GM12878 (cell line): ENCODE measurements around the gene CLNS1A. TPM values are rescaled to one million over a fixed set of nuclear protein-coding genes. Genes with fewer than 3 reads are reported as not detected.

Experiments used
- ATAC-seq: fragments of 200-7000 bp; cut with Tn5 transposase; 3 replicates; pipeline ENCODE4 v1.9.1; 2020; ENCODE audit warnings: mild to moderate bottlenecking, moderate library complexity
- Bru-seq: library from RNA; stranded (reverse); fragments of 400-500 nt; gene quantifications from one replicate; lab custom pipeline; 2021; lab: Mats Ljungman, UMichigan
- BruChase-seq, 2 experiments: library from RNA; stranded (reverse); fragments of 400-500 nt; gene quantifications; one replicate each; lab custom pipeline; 2021; lab: Mats Ljungman, UMichigan
- BruUV-seq: library from RNA; stranded (reverse); fragments of 400-500 nt; replicated peaks from 2 replicates; lab custom pipeline; 2021; lab: Mats Ljungman, UMichigan
- CTCF ChIA-PET: fragments of 300-600 bp; sonication (Branson Sonifier 250); formaldehyde crosslinking; extraction: SDS; loops from one replicate; lab custom pipeline; 2021; ENCODE audit warnings: inconsistent platforms; lab: Yijun Ruan, JAX
- POLR2A ChIA-PET: fragments of 350-600 bp; formaldehyde crosslinking; extraction: SDS; loops from one replicate; lab custom pipeline; 2021; ENCODE audit warnings: inconsistent platforms; lab: Charles Lee
- RAD21 ChIA-PET: fragments of 300-600 bp; sonication (Branson Sonifier 250); formaldehyde crosslinking; loops from one replicate; lab custom pipeline; 2023; ENCODE audit warnings: antibody characterized with exemption; ENCODE audit not compliant: unreplicated experiment; lab: Charles Lee
- SMC1A ChIA-PET: fragments of 300-600 bp; sonication (Branson Sonifier 250); formaldehyde crosslinking; loops from one replicate; lab custom pipeline; 2023; ENCODE audit not compliant: unreplicated experiment, uncharacterized antibody; lab: Charles Lee
- DNase-seq: peaks from one replicate; pipeline ENCODE4 v3.0.0-alpha.2; 2011; ENCODE audit warnings: low read depth, low spot score
- FAIRE-seq: peaks from 3 replicates; lab custom pipeline; 2011; peaks lifted over from hg19 to GRCh38; lab: Jason Lieb, UNC
- H2AFZ ChIP-seq: 2 replicates; pipeline ENCODE4 v1.6.0; 2011; ENCODE audit warnings: low read depth, low read length, control low read depth; ENCODE audit not compliant: control insufficient read depth
- H3K27ac ChIP-seq: 2 replicates; pipeline ENCODE4 v1.5.1; 2011; ENCODE audit warnings: control low read depth; ENCODE audit not compliant: control insufficient read depth, insufficient read depth
- H3K27me3 ChIP-seq, 2 experiments: replicated peaks in 1 of 2; 2 replicates each; pipeline versions ENCODE4 v1.6.0 to v1.6.1; 2011; ENCODE audit warnings: low read length in 1 of 2; ENCODE audit not compliant: control insufficient read depth in 2 of 2, insufficient read depth in 2 of 2
- H3K36me3 ChIP-seq, 2 experiments: 2 replicates each; pipeline ENCODE4 v1.5.1; 2011; ENCODE audit warnings: low read length in 1 of 2; ENCODE audit not compliant: control insufficient read depth in 2 of 2, insufficient read depth in 2 of 2
- H3K4me1 ChIP-seq: 2 replicates; pipeline ENCODE4 v1.6.1; 2011; ENCODE audit warnings: mild to moderate bottlenecking, low read length, moderate library complexity, mixed read lengths; ENCODE audit not compliant: control insufficient read depth, insufficient read depth
- H3K4me2 ChIP-seq: 2 replicates; pipeline ENCODE4 v1.6.0; 2011; ENCODE audit warnings: control low read depth; ENCODE audit not compliant: control insufficient read depth, insufficient read depth
- H3K4me3 ChIP-seq: fragments of 200-600 bp; sonication (generic); 2 replicates; pipeline ENCODE4 v1.5.1; 2016
- H3K79me2 ChIP-seq: 2 replicates; pipeline ENCODE4 v1.6.0; 2011; ENCODE audit warnings: low read length; ENCODE audit not compliant: control insufficient read depth, insufficient read depth
- H3K9ac ChIP-seq: 2 replicates; pipeline ENCODE4 v1.8.0; 2011; ENCODE audit warnings: low read length, control low read depth, mixed read lengths; ENCODE audit not compliant: control insufficient read depth, insufficient read depth
- H3K9me3 ChIP-seq: replicated peaks from 3 replicates; pipeline ENCODE4 v1.5.1; 2011; ENCODE audit warnings: mild to moderate bottlenecking, low read length; ENCODE audit not compliant: control insufficient read depth, insufficient read depth
- H4K20me1 ChIP-seq: 2 replicates; pipeline ENCODE4 v1.6.0; 2011; ENCODE audit not compliant: control insufficient read depth, insufficient read depth
- BCL3 ChIP-seq: IDR thresholded peaks from 2 replicates; pipeline ENCODE4 v1.6.1; 2011; ENCODE audit warnings: borderline replicate concordance, low read depth, mild to moderate bottlenecking, moderate library complexity, low read length; ENCODE audit not compliant: insufficient read depth, poor library complexity, severe bottlenecking
- HDAC2 ChIP-seq: fragments of 200-600 bp; sonication (generic); IDR thresholded peaks from 2 replicates; pipeline ENCODE4 v1.6.1; 2017
- MYB ChIP-seq: fragments of 150-350 bp; IDR thresholded peaks from 2 replicates; pipeline ENCODE4 v1.6.1; 2014; ENCODE audit warnings: mild to moderate bottlenecking, low read depth, low read length, borderline replicate concordance
- PRDM15 ChIP-seq: fragments of 450-650 bp; formaldehyde crosslinking; IDR thresholded peaks from 2 replicates; pipeline ENCODE4 v1.4.0; 2020; ENCODE audit warnings: mild to moderate bottlenecking, moderate library complexity
- TCF3 ChIP-seq: IDR thresholded peaks from 2 replicates; pipeline ENCODE4 v1.6.1; 2012; ENCODE audit warnings: low read depth, mild to moderate bottlenecking, low read length, borderline replicate concordance; ENCODE audit not compliant: insufficient read depth
- WGBS: methylation state at CpG from one replicate; pipeline ENCODE4 v1.1.6; 2016; ENCODE audit warnings: low lambda C conversion rate; ENCODE audit not compliant: insufficient replicate concordance, insufficient coverage; ENCODE audit errors: missing lambda C conversion rate; 5-methylcytosine and 5-hydroxymethylcytosine counted together
- in situ Hi-C: fragments of 300-500 bp; cut with MboI; formaldehyde crosslinking; loops from 9 replicates; pipeline ENCODE4 v1.14.3; 2018; ENCODE audit warnings: mixed read lengths
- intact Hi-C: fragments of 100-400 bp; cut with micrococcal nuclease; formaldehyde crosslinking; loops from one replicate; pipeline ENCODE4 v1.14.2; 2022; ENCODE audit not compliant: unreplicated experiment
- long read RNA-seq, 2 experiments: library from polyadenylated mRNA; unstranded; transcript quantifications; one replicate each; pipeline ENCODE4 v2.0.0, GENCODE V29; 2019 to 2020
- polyA minus RNA-seq, 3 experiments: library from RNA; depleted of rRNA, polyadenylated mRNA; stranded (reverse); fragments of >200 nt; gene quantifications; 2 replicates each; pipeline ENCODE4 v1.2.3, GENCODE V29; 2011
- polyA plus RNA-seq, 11 experiments: library from polyadenylated mRNA; depleted of rRNA in 4 of 11; unstranded in 6 of 11; stranded (reverse) in 5 of 11; fragments of >200 nt; fragmentation: Nextera tagmentation in 4 of 11; fragmentation: Illumina TruSeq in 1 of 11; extraction: Ambion mirVana in 4 of 11; extraction: Trizol in 1 of 11; gene quantifications; 1 replicate in 1 of 11; 2 replicates in 10 of 11; pipeline versions ENCODE4 v1.2.1 to v1.2.3, GENCODE V29; 2011 to 2016; ENCODE audit warnings: inconsistent platforms in 2 of 11, missing spikeins in 2 of 11, low read depth in 1 of 11
- total RNA-seq, 4 experiments: library from RNA; depleted of rRNA in 3 of 4; stranded (reverse); fragments of >200 nt in 3 of 4; fragmentation: Illumina TruSeq in 1 of 4; extraction: Trizol in 1 of 4; gene quantifications; 2 replicates each; pipeline versions ENCODE4 v1.2.1 to v1.2.3, GENCODE V29; 2013 to 2021

CLNS1A gene
- 202 and 227 TPM in 2 replicates for total RNA-seq (2013; cell fraction: nucleolus; rRNA removed)
- total RNA-seq (2014; rRNA removed) (183 and 236 TPM in 2 replicates), total RNA-seq (2014; rRNA removed; fragmentation: Illumina TruSeq; extraction: Trizol) (191 and 204 TPM in 2 replicates), total RNA-seq (2021) (118 and 119 TPM in 2 replicates), polyA plus RNA-seq (2011; rRNA removed) (226 and 305 TPM in 2 replicates), polyA plus RNA-seq (2014; fragmentation: Illumina TruSeq; extraction: Trizol) (230 and 317 TPM in 2 replicates), polyA plus RNA-seq (2014; fragmentation: Nextera tagmentation; extraction: Ambion mirVana) (10 to 100 TPM; 74.1 to 99.7 TPM), polyA plus RNA-seq (2014; rRNA removed) (199 and 247 TPM in 2 replicates), polyA plus RNA-seq (2016; fragmentation: Nextera tagmentation; extraction: Ambion mirVana) (100 to 1,000 TPM; 129 to 152 TPM), polyA minus RNA-seq (2011; rRNA and poly(A)+ RNA removed) (105 and 186 TPM in 2 replicates), Bru-seq, nascent RNA (percentile 89 among the genes with signal in this experiment), BruChase-seq, experiment 1, labeled RNA remaining after a 6-hour chase (percentile 87 among the genes with signal in this experiment), BruChase-seq, experiment 2, labeled RNA remaining after a 2-hour chase (percentile 85 among the genes with signal in this experiment)
- 106 TPM for polyA plus RNA-seq (2011; ENCODE audit: low read depth)
- polyA plus RNA-seq (2011; cell fraction: cytosol; rRNA removed) = 110 and 113 TPM in 2 replicates
- 92.1 and 95.5 TPM in 2 replicates for polyA plus RNA-seq (2011; cell fraction: nucleus; rRNA removed)
- 132 and 148 TPM in 2 replicates for polyA plus RNA-seq (2012)
- polyA minus RNA-seq (2011; cell fraction: cytosol; rRNA and poly(A)+ RNA removed) = 42.5 and 51.0 TPM in 2 replicates
- polyA minus RNA-seq (2011; cell fraction: nucleus; rRNA and poly(A)+ RNA removed) = 38.2 and 48.4 TPM in 2 replicates
- long read RNA-seq, experiment 1, transcript CLNS1A-204 (7 exons, 2,993 nt) = major isoform, 96 of 110 reads
- long read RNA-seq, experiment 1, partial matches to known transcripts = 5 of 110 reads
- long read RNA-seq, experiment 1, other reads (novel, unspliced or antisense) = 8 of 110 reads
- long read RNA-seq, experiment 2, transcript CLNS1A-202 (6 exons, 1,121 nt) = minor isoform, 12 of 636 reads
- long read RNA-seq, experiment 2, transcript CLNS1A-210 (7 exons, 953 nt) = minor isoform, 5 of 636 reads
- long read RNA-seq, experiment 2, transcript CLNS1A-204 (7 exons, 2,993 nt) = major isoform, 584 of 636 reads
- long read RNA-seq, experiment 2, partial matches to known transcripts = 6 of 636 reads
- long read RNA-seq, experiment 2, other reads (novel, unspliced or antisense) = 28 of 636 reads

DNA sequence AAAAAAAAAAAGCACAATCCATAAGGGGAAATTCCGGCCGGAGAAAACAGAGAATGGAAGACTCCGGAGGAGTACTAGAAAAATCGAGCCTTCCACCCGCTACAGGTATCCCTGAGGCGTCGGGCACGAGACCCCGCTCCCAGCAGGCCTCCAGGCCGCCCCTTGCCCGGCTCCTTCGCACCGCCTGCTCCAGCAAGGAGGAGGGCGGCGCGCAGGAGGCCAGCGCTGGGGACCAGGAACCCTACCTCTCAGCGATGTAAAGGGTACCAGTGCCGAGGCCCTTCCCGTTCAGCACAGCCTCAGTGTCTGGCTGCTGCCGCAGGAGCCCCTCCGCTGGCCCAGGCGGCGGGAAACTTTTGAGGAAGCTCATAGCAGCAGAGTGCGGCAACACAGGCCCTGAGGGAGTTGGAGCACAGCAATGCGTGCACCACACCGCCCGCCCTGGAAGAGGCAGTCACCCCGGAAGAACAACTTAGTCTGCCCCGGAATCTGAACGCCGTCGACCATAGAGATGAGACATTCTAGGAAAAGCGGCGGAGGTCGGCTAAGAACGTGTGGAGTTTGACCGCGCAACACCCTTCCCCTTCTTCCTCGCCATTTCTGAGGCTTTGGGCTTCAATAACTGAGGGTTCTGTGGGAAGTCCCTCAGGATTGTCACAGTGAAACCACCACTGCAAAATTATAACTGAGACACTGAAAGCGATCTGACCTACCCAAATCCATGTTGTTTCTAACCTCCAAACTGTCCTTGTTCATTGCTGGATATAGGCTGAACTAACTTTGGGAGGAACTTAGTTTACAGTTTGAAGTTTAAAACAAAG, at the start of gene CLNS1A:
Gene CLNS1A, minus strand, starts transcription at position 450 of the 821 bp plus-strand sequence. Its CDS starts 80 bp downstream, at position 370.
- peak; percentile 69 for FAIRE-seq
- Histone ChIP-seq H2AFZ (peak within 1 kb of the TSS; percentile 97), H4K20me1 (no peaks in the 10 kb centered on the region), H3K9me3 (peaks cover 3% of the 10 kb centered on the region; the same call in 2 of the 3 replicates), H3K27me3 (no peaks in the 10 kb centered on the region), H3K4me2 (peak within 1 kb of the TSS; percentile 89), H3K36me3 (0 out of 4 replicates have a peak, but pooled peaks cover 0 to 4% of the 10 kb centered on the region in 2 experiments), H3K9ac (peak within 1 kb of the TSS; percentile 86), H3K27ac (peak within 1 kb of the TSS; percentile 88), H3K79me2 (peaks cover 41% of the 10 kb centered on the region), H3K4me3 (peak within 1 kb of the TSS; percentile 90), H3K4me1 (peaks cover 7% of the 10 kb centered on the region)
- in situ Hi-C loops (no loop called here), intact Hi-C loops (loop anchor here (2.0 kb wide), 1 partner anchor 183 kb away; the partner anchor contains the start of genes AAMDC and RSF1)
- ChIA-PET RAD21 (interaction anchor here (1.0 kb wide), 1 partner anchor 363 kb away, joined by 3 read pairs; no protein-coding TSS in a partner anchor), POLR2A (no interaction called here), CTCF (no interaction called here), SMC1A (no interaction called here)
- 1% methylated on average over 41 of the region's 41 CpGs for WGBS
- no TSS peak for BruUV-seq
- DNase-seq = peak; percentile 68
- peak; percentile 99 for ATAC-seq
- no peak for TF ChIP-seq HDAC2
- no peak for TF ChIP-seq BCL3
- TF ChIP-seq PRDM15 (CRISPR knock-in tag) = no peak
- TF ChIP-seq TCF3 = peak; percentile 44; the same call in 1 of the 2 replicates
- no peak for TF ChIP-seq MYB
